Measurements from ENCODE around the gene DBP.
"Not testable (repeated sequence)": the region's sequence is repeated elsewhere in the genome, so short reads cannot be mapped to it uniquely, and the experiment has no call there.

- TF ChIP-seq CTCF, POLR2A, EP300 (IDR thresholded peaks at IDR 0.05): not testable (repeated sequence)
Measured at GRCh38 chr19:48680006-48680405, 42.8 kb upstream of the DBP start.
